WTC11 (cell line): ENCODE data around the gene METTL4. TPM values are rescaled to one million over a fixed set of nuclear protein-coding genes. Genes with fewer than 3 reads are reported as not detected.
A peak's percentile ranks its signal among the peaks of the same experiment; 100 is the strongest.

Experiments used
- ATAC-seq: fragments of 200-7000 bp; cut with Tn5 transposase; 2 replicates; pipeline ENCODE4 v1.10.0; 2021; ENCODE audit warnings: mild to moderate bottlenecking, moderate library complexity
- CTCF ChIA-PET: fragments of 300-600 bp; sonication (Branson Sonifier 250); formaldehyde crosslinking; loops from one replicate; lab custom pipeline; 2021; ENCODE audit warnings: antibody characterized with exemption; lab: Charles Lee
- POLR2A ChIA-PET: fragments of 350-600 bp; sonication (Branson Sonifier 250); formaldehyde crosslinking; loops from one replicate; lab custom pipeline; 2021; ENCODE audit warnings: antibody characterized with exemption; lab: Charles Lee
- DNase-seq: peaks from one replicate; pipeline ENCODE4 v3.0.0; 2021; ENCODE audit warnings: low spot score
- H3K27ac Mint-ChIP-seq: 2 replicates; pipeline ENCODE4 v1.8.0; 2021; ENCODE audit warnings: mixed read lengths
- H3K27me3 Mint-ChIP-seq: 2 replicates; pipeline ENCODE4 v1.8.0; 2021; ENCODE audit warnings: low read depth, mild to moderate bottlenecking, moderate library complexity, mixed read lengths
- H3K36me3 Mint-ChIP-seq: 2 replicates; pipeline ENCODE4 v1.8.0; 2021; ENCODE audit warnings: mixed read lengths
- H3K4me1 Mint-ChIP-seq: 2 replicates; pipeline ENCODE4 v1.8.0; 2022; ENCODE audit warnings: mixed read lengths
- H3K4me3 Mint-ChIP-seq: 2 replicates; pipeline ENCODE4 v1.8.0; 2021; ENCODE audit warnings: mild to moderate bottlenecking, moderate library complexity, mixed read lengths
- H3K9me3 Mint-ChIP-seq: 2 replicates; pipeline ENCODE4 v1.8.0; 2021; ENCODE audit warnings: mixed read lengths
- ESRRA ChIP-seq: sonication (generic); formaldehyde crosslinking; IDR thresholded peaks from 2 replicates; pipeline ENCODE4 v1.8.1; 2022; ENCODE audit warnings: mild to moderate bottlenecking, missing genetic modification reagents, borderline replicate concordance
- MYBL2 ChIP-seq: sonication (generic); formaldehyde crosslinking; IDR thresholded peaks from 2 replicates; pipeline ENCODE4 v1.8.1; 2023; ENCODE audit warnings: mild to moderate bottlenecking, moderate library complexity, missing genetic modification reagents
- PRRX2 ChIP-seq: fragments of 250-450 bp; sonication (Bioruptor Pico); IDR thresholded peaks from 2 replicates; pipeline ENCODE4 v1.8.0; 2021; ENCODE audit warnings: mild to moderate bottlenecking
- ZBTB21 ChIP-seq: sonication (generic); formaldehyde crosslinking; IDR thresholded peaks from 2 replicates; pipeline ENCODE4 v1.8.1; 2023; ENCODE audit warnings: mild to moderate bottlenecking, missing genetic modification reagents, borderline replicate concordance
- total RNA-seq: library from RNA; stranded (reverse); gene quantifications from 3 replicates; pipeline ENCODE4 v1.2.3, GENCODE V29; 2021
- TF ChIP-seq, protein P1 (sequence below): sonication (generic); formaldehyde crosslinking; IDR thresholded peaks from 2 replicates; pipeline ENCODE4 v1.8.0; 2023; ENCODE audit warnings: missing genetic modification reagents, mild to moderate bottlenecking, borderline replicate concordance
- TF ChIP-seq, protein P2 (sequence below): sonication (generic); formaldehyde crosslinking; IDR thresholded peaks from 2 replicates; pipeline ENCODE4 v1.8.1; 2022; ENCODE audit warnings: missing genetic modification reagents, borderline replicate concordance
- TF ChIP-seq, protein P3 (sequence below): sonication (generic); formaldehyde crosslinking; IDR thresholded peaks from 2 replicates; pipeline ENCODE4 v1.8.1; 2022; ENCODE audit warnings: low read depth, missing genetic modification reagents, borderline replicate concordance
- TF ChIP-seq, protein P4 (sequence below): sonication (generic); formaldehyde crosslinking; IDR thresholded peaks from 2 replicates; pipeline ENCODE4 v1.8.0; 2022; ENCODE audit warnings: mild to moderate bottlenecking, missing genetic modification reagents
- TF ChIP-seq, protein P5 (sequence below): sonication (generic); formaldehyde crosslinking; conservative IDR thresholded peaks from 2 replicates; pipeline ENCODE4 v1.8.1; 2023; ENCODE audit warnings: mild to moderate bottlenecking, low read depth, missing genetic modification reagents, moderate library complexity
- TF ChIP-seq, protein P6 (sequence below): fragments of 250-450 bp; sonication (Bioruptor Pico); IDR thresholded peaks from 2 replicates; pipeline ENCODE4 v1.9.0; 2021; ENCODE audit warnings: moderate library complexity, mild to moderate bottlenecking, inconsistent platforms, borderline replicate concordance

METTL4 gene
- total RNA-seq, 1 experiment from 2014 or later, result 9.8 TPM

DNA sequence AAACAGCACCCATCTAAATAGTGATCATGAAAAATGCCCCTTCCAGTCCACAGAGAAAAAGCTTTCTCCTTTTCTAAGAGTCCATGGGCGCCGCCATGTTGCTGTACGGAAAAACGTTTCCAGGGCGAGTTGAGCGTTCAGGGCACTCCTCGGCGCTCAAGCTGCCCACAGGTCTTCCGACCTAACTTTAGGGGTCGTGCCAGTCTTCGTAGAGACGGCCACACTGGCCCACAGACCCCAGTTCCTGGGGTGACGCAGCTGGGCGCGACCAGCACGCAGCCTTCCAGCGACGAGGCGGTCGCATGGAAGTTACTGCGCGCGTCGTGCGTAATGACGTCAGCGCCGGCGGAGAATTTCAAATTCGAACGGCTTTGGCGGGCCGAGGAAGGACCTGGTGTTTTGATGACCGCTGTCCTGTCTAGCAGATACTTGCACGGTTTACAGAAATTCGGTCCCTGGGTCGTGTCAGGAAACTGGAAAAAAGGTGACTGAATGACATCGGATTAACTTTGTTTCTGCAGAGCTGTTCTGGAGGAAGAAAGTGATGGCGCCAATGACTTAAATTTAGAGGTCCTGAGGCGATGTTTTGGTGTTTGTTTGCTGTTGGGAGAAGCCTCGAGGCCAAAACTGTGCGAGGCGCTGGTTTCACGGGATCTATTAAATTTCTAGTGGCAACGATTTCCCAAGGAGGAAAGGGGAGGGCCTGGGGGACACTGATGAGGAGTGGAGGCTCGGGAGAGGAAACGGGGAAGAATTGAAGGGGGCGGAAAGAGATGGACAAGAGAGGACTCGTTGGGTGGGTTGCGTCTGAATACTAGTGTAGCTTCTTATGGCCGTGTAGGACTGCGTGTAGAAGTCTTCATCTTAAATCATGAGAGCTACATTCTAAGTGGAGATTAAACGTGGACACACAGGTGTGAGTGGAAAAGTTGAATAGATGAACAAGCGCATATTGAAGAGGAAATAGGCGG is at the start of gene METTL4, which contains the start of gene NDC80 (continued):
- TF ChIP-seq, protein P1, sequence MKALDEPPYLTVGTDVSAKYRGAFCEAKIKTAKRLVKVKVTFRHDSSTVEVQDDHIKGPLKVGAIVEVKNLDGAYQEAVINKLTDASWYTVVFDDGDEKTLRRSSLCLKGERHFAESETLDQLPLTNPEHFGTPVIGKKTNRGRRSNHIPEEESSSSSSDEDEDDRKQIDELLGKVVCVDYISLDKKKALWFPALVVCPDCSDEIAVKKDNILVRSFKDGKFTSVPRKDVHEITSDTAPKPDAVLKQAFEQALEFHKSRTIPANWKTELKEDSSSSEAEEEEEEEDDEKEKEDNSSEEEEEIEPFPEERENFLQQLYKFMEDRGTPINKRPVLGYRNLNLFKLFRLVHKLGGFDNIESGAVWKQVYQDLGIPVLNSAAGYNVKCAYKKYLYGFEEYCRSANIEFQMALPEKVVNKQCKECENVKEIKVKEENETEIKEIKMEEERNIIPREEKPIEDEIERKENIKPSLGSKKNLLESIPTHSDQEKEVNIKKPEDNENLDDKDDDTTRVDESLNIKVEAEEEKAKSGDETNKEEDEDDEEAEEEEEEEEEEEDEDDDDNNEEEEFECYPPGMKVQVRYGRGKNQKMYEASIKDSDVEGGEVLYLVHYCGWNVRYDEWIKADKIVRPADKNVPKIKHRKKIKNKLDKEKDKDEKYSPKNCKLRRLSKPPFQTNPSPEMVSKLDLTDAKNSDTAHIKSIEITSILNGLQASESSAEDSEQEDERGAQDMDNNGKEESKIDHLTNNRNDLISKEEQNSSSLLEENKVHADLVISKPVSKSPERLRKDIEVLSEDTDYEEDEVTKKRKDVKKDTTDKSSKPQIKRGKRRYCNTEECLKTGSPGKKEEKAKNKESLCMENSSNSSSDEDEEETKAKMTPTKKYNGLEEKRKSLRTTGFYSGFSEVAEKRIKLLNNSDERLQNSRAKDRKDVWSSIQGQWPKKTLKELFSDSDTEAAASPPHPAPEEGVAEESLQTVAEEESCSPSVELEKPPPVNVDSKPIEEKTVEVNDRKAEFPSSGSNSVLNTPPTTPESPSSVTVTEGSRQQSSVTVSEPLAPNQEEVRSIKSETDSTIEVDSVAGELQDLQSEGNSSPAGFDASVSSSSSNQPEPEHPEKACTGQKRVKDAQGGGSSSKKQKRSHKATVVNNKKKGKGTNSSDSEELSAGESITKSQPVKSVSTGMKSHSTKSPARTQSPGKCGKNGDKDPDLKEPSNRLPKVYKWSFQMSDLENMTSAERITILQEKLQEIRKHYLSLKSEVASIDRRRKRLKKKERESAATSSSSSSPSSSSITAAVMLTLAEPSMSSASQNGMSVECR (CRISPR knock-in tag), result peak; percentile 57; the same call in 1 of the 2 replicates
- TF ChIP-seq ESRRA (CRISPR knock-in tag), result peak; percentile 54; the same call in 1 of the 2 replicates
- peak; percentile 100 for TF ChIP-seq MYBL2 (CRISPR knock-in tag)
- TF ChIP-seq, protein P2, sequence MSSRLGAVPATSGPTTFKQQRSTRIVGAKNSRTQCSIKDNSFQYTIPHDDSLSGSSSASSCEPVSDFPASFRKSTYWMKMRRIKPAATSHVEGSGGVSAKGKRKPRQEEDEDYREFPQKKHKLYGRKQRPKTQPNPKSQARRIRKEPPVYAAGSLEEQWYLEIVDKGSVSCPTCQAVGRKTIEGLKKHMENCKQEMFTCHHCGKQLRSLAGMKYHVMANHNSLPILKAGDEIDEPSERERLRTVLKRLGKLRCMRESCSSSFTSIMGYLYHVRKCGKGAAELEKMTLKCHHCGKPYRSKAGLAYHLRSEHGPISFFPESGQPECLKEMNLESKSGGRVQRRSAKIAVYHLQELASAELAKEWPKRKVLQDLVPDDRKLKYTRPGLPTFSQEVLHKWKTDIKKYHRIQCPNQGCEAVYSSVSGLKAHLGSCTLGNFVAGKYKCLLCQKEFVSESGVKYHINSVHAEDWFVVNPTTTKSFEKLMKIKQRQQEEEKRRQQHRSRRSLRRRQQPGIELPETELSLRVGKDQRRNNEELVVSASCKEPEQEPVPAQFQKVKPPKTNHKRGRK (CRISPR knock-in tag), result no peak
- TF ChIP-seq, protein P3, sequence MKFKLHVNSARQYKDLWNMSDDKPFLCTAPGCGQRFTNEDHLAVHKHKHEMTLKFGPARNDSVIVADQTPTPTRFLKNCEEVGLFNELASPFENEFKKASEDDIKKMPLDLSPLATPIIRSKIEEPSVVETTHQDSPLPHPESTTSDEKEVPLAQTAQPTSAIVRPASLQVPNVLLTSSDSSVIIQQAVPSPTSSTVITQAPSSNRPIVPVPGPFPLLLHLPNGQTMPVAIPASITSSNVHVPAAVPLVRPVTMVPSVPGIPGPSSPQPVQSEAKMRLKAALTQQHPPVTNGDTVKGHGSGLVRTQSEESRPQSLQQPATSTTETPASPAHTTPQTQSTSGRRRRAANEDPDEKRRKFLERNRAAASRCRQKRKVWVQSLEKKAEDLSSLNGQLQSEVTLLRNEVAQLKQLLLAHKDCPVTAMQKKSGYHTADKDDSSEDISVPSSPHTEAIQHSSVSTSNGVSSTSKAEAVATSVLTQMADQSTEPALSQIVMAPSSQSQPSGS, result peak; percentile 48; the same call in 1 of the 2 replicates

DNA sequence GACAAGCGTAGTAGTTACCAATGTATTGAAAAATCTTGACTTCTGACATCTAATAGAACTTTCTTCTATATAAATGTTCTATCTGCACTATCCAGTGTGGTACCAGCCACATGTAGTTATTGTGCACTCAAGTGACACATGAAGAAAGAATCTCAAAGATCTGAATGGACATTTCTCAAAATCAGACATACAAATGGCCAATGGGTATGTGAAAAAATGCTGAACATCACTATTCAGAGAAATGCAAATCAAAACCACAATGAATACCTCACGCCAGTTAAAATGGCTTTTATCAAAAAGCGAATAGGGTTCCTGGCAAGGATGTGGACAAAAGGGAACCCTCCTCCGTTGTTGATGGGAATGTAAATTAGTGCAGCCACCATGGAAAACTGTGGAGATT is 46.7 kb upstream of the METTL4 start:
- Mint-ChIP-seq H3K9me3 (no peaks in the 10 kb centered on the region), H3K27ac (peak overlapping the region; percentile 16; the same call in 1 of the 2 replicates)
- ATAC-seq, result no peak
- CTCF ChIA-PET, result no interaction called here
- no peak for TF ChIP-seq ZBTB21 (CRISPR knock-in tag)
- TF ChIP-seq, protein P4, sequence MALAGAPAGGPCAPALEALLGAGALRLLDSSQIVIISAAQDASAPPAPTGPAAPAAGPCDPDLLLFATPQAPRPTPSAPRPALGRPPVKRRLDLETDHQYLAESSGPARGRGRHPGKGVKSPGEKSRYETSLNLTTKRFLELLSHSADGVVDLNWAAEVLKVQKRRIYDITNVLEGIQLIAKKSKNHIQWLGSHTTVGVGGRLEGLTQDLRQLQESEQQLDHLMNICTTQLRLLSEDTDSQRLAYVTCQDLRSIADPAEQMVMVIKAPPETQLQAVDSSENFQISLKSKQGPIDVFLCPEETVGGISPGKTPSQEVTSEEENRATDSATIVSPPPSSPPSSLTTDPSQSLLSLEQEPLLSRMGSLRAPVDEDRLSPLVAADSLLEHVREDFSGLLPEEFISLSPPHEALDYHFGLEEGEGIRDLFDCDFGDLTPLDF (CRISPR knock-in tag), result no peak
- TF ChIP-seq, all 79 proteins: peak for 0
- peaks cover 22% of the 10 kb centered on the region for H3K36me3 Mint-ChIP-seq
- H3K27me3 Mint-ChIP-seq, result no peaks in the 10 kb centered on the region
- DNase-seq, result no peak
- POLR2A ChIA-PET, result no interaction called here
- H3K4me1 Mint-ChIP-seq, result no peaks in the 10 kb centered on the region
- no peak overlapping the region for H3K4me3 Mint-ChIP-seq

DNA sequence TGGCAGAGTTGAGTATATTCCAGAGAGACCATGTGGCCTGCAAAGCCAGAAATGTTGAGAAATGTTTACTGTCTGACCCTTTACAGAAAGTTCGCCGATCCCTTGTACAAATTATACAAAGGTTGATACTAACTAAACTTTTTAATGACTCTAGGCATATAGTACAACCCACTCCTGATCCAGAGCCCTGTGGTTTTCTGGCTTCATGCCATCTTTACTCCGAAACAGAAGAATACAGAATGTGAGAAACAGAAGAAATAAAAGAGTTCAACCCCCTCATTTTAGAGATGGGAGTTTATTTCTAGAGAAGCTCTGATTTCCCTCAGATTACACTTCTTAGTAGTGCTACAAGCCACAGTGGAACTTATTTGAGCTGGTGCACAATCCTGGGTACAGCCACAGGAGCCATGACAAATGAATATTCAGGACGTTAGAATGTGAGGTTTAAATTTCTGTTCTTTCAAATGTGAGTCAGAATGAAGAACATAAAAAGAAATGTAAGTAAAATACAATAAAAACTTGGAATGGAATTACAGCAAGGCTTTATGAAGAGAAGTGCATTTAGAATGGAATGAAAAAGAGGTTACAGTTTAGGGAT is 46.2 kb upstream of the METTL4 start:
- ChIA-PET POLR2A (no interaction called here), CTCF (no interaction called here)
- no peak for DNase-seq

DNA sequence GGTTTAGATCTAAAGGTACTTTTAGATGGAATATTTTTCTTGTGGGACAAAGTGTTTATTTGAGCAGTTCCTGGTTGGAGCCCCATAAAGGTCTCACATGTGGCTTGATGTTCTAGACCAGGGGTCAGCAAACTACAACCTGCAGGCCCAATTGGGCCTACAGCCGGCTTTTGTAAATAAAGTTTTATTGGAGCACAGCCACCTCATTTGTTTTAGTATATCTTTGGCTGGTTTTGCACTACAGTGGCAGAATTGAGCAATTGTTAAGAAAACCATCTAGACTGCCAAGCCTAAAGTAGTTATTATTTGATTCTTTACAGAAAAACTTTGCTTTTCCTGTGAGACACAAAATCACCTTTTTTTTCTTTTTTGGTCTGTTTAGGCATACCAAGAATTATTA is 41.7 kb upstream of the METTL4 start:
- H3K27ac Mint-ChIP-seq, result no peak overlapping the region
- no peak overlapping the region for H3K4me3 Mint-ChIP-seq
- ChIA-PET CTCF (no interaction called here), POLR2A (no interaction called here)
- ATAC-seq (no peak), DNase-seq (no peak)
- H3K4me1 Mint-ChIP-seq, result no peaks in the 10 kb centered on the region
- H3K27me3 Mint-ChIP-seq, result no peaks in the 10 kb centered on the region
- H3K9me3 Mint-ChIP-seq, result no peaks in the 10 kb centered on the region
- H3K36me3 Mint-ChIP-seq, result peaks cover 55% of the 10 kb centered on the region
- TF ChIP-seq, protein P5, sequence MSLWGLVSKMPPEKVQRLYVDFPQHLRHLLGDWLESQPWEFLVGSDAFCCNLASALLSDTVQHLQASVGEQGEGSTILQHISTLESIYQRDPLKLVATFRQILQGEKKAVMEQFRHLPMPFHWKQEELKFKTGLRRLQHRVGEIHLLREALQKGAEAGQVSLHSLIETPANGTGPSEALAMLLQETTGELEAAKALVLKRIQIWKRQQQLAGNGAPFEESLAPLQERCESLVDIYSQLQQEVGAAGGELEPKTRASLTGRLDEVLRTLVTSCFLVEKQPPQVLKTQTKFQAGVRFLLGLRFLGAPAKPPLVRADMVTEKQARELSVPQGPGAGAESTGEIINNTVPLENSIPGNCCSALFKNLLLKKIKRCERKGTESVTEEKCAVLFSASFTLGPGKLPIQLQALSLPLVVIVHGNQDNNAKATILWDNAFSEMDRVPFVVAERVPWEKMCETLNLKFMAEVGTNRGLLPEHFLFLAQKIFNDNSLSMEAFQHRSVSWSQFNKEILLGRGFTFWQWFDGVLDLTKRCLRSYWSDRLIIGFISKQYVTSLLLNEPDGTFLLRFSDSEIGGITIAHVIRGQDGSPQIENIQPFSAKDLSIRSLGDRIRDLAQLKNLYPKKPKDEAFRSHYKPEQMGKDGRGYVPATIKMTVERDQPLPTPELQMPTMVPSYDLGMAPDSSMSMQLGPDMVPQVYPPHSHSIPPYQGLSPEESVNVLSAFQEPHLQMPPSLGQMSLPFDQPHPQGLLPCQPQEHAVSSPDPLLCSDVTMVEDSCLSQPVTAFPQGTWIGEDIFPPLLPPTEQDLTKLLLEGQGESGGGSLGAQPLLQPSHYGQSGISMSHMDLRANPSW (CRISPR knock-in tag), result no peak
- TF ChIP-seq, protein P2 (CRISPR knock-in tag), result no peak
- TF ChIP-seq, protein P6, sequence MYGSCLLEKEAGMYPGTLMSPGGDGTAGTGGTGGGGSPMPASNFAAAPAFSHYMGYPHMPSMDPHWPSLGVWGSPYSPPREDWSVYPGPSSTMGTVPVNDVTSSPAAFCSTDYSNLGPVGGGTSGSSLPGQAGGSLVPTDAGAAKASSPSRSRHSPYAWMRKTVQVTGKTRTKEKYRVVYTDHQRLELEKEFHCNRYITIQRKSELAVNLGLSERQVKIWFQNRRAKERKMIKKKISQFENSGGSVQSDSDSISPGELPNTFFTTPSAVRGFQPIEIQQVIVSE (CRISPR knock-in tag), result no peak

More for the DNA sequence above, 46.2 kb upstream of the METTL4 start:
- Mint-ChIP-seq H3K27ac (peak overlapping the region; percentile 66), H3K27me3 (no peaks in the 10 kb centered on the region), H3K9me3 (no peaks in the 10 kb centered on the region)
- no peak for TF ChIP-seq PRRX2 (CRISPR knock-in tag)
- TF ChIP-seq, all 79 proteins: peak for 0
- no peak for ATAC-seq
- Mint-ChIP-seq H3K36me3 (peaks cover 26% of the 10 kb centered on the region), H3K4me3 (no peak overlapping the region), H3K4me1 (no peaks in the 10 kb centered on the region)
